ENCODE data around the gene NELFB. TPM values are rescaled to one million over a fixed set of nuclear protein-coding genes. Genes with fewer than 3 reads are reported as not detected.

The NELFB gene
- total and polyA plus RNA-seq, 10 donors = 26.6 to 49.7 (median 38.7) TPM

- TF ChIP-seq POLR2AphosphoS5 (IDR thresholded peaks at IDR 0.05) (peak in 1 of 3 donors; percentile 16), CTCF (IDR thresholded peaks at IDR 0.05 in 8 of 11, conservative IDR thresholded peaks at IDR 0.05 in 3 of 11) (no peak)
- DNase-seq = no peak
- Histone ChIP-seq H3K9me3 (no peaks in the 10 kb centered on the region), H3K4me3 (no peak overlapping the region), H3K4me1 (peaks cover 26 to 69% (median 47%) of the 10 kb centered on the region in 6 donors), H3K36me3 (no peaks in the 10 kb centered on the region), H3K27ac (no peak overlapping the region), H3K27me3 (replicated peaks in 1 of 7) (peaks cover 0 to 48% (median 5%) of the 10 kb centered on the region in 7 donors)
- 75 to 84% (median 77%) methylated on average over 9 to 20 of the region's 20 CpGs for WGBS, 5 donors
- intact Hi-C loops (cut with DNase I; ENCODE audit: low total_unique reads) = no loop called here
These were observed 53.0 kb downstream of the NELFB start for GRCh38 chr9:137308057-137308619.

GRCh38 chr9:137309368-137310188 is 54.5 kb downstream of the NELFB start:
- Histone ChIP-seq H3K4me3 (no peak overlapping the region), H3K9me3 (no peaks in the 10 kb centered on the region)
- 84 to 92% (median 86%) methylated on average over 11 to 15 of the region's 15 CpGs for WGBS, 5 donors

DNA sequence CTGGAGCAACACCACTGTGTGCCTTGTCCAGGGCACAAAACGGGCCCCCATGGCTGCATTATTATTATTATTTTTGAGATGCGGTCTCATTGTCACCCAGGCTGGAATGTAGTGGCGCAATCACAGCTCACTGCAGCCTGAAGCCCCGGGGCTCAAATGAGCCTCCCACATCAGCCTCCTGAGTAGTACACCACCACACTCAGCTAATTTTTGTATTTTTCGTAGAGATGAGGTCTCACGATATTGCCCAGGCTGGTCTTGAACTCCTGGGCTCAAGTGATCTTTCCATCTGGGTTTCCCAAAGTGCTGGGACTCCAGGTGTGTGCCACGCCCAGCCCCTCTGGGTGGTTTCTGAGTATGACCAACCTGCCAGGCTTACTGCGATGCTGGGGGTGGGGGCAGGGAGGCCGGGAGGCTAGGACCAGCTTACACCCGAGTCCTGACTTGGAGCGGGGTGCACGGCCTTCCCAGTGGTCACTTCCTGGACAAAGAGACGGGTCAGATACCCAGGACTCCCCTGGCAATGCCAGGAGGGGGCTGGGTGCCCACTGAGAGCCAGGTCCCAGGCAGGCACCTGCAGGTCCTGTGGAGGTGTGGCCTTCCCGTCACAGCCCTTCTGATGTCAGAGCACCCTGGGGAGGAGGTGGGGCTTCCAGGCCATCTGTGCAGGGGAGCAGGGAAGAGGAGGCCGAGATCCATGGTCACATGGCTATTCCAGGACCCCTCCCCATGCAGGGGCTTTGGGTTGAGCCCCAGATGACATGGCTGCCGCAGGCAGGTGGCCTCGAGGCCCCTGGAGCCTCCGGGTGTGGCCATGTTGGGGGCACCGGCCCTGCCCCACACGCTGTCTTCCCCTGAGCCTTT is 55.3 kb downstream of the NELFB start:
- H3K4me1 ChIP-seq = peaks cover 16 to 56% (median 32%) of the 10 kb centered on the region in 6 donors
- DNase-seq = peak; percentile 71
- no peaks in the 10 kb centered on the region for H3K36me3 ChIP-seq
- no peak overlapping the region for H3K4me3 ChIP-seq
- TF ChIP-seq POLR2AphosphoS5 (IDR thresholded peaks at IDR 0.05) (no peak), POLR2A (IDR thresholded peaks at IDR 0.05) (no peak), CTCF (IDR thresholded peaks at IDR 0.05 in 8 of 11, conservative IDR thresholded peaks at IDR 0.05 in 3 of 11) (no peak)
- WGBS, 5 donors = 77 to 85% (median 80%) methylated on average over 14 to 20 of the region's 20 CpGs
- no peaks in the 10 kb centered on the region for H3K9me3 ChIP-seq
- peaks cover 0 to 35% (median 5%) of the 10 kb centered on the region in 7 donors for H3K27me3 ChIP-seq (replicated peaks in 1 of 7)
- no peak overlapping the region for H3K27ac ChIP-seq
- intact Hi-C loops (cut with DNase I; ENCODE audit: low total_unique reads) = no loop called here

More at GRCh38 chr9:137309368-137310188, 54.5 kb downstream of the NELFB start:
- Histone ChIP-seq H3K36me3 (no peaks in the 10 kb centered on the region), H3K27ac (no peak overlapping the region), H3K27me3 (replicated peaks in 1 of 7) (peaks cover 0 to 35% (median 5%) of the 10 kb centered on the region in 7 donors), H3K4me1 (peaks cover 24 to 56% (median 33%) of the 10 kb centered on the region in 6 donors)
- intact Hi-C loops (cut with DNase I; ENCODE audit: low total_unique reads) = no loop called here
- TF ChIP-seq POLR2A (IDR thresholded peaks at IDR 0.05) (no peak), POLR2AphosphoS5 (IDR thresholded peaks at IDR 0.05) (no peak), CTCF (IDR thresholded peaks at IDR 0.05 in 8 of 11, conservative IDR thresholded peaks at IDR 0.05 in 3 of 11) (no peak)
- DNase-seq = peak; percentile 44

Data from spleen (tissue), 11 donors.